HG03135 (cell line): ENCODE data around the gene ACY1.

Source experiments
- ATAC-seq: cut with Tn5 transposase; IDR thresholded peaks from one replicate; pipeline ENCODE4 v1.9.1; 2021; ENCODE audit warnings: mild to moderate bottlenecking, moderate library complexity; ENCODE audit not compliant: unreplicated experiment

ACY1 gene

DNA sequence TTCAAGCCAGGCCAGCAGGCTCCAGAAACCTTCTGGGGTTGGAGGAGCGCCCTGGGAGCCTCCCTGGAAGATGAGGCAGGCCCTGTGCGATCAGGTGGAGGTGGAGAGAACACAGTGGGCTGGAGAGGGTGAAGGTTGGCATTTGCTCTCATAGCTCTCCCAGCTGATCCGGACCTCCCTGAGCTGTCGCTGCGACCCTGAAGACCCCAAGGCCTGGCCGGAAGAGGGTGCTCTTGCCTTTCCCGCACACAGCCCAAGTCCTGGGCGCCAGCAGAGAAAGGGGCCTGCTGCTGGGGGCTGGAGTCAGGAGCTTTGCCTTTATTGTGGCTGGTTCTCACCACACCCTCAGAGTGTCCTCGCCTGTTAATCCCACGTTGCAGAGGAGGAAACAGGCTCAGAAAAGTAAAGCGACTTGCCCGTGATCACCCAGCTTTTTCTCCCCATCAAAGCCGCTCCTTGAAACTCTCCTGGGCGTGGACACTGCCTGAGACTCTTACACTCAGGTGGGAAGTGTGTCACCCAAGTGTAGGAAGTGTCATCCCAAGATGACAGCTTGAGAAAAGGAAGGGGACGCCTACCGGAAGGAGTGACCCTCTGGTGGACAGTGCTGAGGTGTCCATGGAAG, 20.9 kb downstream of the ACY1 start:
- ATAC-seq: no peak

DNA sequence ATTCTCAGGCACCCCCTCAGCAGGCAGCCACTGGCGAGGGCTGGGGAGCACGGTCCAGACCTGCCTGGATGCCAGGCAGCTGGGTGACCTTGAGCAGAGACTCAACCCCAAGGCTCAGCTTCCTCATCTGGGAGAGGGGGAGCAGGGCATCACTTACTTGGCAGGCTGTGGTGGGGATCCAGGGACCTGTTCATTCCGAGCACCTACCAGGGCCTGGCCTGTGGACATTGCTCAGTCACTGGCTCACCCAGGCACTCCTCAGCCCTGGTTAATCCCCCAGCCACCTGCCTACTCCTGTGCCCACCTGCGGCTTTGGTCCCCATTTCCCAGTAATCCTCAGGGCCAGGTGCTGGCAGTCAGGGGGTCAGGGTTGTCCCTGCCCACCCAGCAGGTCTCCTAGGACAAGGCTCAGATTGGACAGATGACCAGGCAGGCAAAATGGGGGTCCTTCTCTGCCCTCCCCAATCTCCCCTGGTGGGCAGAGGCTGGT, 21.6 kb downstream of the ACY1 start:
- ATAC-seq: no peak

DNA sequence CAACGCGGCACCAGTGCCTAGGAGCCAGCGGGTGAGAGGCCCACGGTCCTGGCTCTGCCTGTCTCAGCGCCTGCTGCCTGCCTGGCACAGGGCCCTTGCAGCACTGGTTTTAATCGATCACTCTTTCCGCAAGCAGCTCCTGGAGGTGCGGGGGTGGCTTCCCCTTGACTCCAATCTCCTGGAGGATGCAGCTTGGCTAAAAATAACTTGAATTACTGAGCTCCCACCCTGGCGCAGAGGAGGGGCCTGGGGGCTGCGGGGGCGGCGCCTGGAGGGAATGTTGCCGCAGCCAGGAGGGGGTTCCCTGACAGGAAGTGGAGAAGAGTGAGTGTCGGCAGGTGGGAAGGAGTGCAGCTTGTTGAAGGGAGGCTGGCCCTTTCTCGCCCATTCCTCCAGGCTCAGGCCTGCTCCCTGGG, 22.2 kb downstream of the ACY1 start:
- no peak for ATAC-seq

DNA sequence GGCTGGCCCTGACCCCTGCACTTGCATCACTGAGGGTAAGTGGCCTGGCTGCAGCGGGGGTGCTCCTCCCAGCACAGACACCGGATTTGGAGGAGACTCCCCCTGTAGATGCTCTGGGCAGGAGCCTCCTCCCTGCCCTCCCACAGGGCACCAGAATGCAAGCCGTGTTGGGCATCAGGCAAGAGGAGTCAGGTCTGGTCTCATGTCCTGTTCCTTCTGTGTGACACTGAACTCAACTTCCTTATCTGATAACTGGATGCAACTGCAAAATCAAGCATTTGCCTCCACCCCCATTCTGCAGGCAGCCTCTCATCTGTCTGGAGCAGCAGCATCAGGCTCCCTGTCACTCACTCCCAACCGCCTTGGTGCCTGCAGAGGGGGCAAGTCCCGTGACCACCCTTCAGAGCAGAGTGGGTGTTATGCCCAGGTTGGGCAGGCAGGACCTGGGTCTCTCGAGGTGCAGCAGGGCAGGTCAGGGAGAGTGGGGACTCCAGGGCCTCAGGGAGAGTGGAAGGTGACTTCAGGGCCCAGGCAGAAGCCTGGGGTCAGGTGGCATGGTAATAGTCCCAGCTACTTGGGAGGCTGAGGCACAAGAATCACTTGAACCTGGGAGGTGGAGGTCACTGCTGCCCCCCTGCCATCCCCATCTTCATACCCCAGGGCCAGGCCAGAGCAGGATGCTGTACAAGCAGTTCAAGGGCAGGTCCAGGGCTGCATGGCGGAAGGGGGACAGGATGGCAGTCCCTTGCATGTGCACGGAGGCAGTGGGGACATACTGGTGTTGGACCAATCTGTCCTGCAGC, 22.9 kb downstream of the ACY1 start:
- ATAC-seq: no peak

DNA sequence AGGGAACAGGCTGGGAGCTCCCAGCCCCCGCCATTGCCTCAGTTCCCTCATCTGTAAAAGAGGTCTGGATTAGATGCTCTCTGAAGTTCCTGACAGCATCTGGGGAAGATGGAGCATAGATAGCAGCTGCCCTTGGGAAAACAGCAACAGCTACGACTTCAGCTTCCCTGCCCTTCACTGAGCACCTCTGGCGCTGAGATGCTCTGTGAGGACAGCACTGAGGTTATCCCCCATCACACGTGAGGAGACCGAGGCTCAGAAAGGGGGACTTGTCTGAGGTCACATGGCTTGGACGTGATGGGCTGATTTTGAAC, 23.4 kb downstream of the ACY1 start:
- ATAC-seq: no peak

DNA sequence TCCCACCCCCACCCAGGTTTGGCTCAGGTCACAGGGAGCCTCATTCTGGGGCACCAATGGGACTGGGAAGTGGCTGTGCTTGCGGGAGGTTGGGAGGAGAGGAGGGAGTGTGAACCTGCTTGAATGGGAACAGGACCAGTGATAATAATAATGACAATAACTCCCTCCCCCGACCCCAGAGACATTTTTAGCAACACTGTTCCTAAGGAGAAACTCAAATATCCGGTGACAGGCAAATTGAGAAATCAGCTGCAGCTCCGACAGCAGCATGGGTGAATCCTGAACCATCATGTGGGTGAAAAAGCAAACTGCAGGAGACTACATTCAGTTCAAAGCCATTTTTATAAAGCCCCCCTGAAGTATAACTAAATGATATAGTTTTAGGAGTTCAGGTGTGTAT, 24.0 kb downstream of the ACY1 start:
- no peak for ATAC-seq

DNA sequence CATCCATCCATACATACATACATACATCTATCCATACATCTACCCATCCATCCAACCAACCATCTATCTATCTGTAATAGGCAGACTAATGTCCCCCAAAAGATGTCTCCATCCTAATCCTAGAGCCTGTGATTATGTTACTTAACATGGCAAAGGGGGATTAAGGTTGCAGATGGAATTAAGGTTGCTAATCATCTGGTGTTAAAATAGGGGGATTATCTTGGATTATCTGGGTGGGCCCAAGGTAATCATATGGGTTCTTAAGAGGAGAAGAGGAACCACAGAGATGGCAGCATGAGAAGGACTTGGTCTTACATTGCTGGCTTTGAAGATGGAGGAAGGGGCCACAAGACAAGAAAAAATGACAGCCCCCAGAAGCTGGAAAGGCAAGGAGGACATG, 27.1 kb downstream of the ACY1 start:
- ATAC-seq: no peak

DNA sequence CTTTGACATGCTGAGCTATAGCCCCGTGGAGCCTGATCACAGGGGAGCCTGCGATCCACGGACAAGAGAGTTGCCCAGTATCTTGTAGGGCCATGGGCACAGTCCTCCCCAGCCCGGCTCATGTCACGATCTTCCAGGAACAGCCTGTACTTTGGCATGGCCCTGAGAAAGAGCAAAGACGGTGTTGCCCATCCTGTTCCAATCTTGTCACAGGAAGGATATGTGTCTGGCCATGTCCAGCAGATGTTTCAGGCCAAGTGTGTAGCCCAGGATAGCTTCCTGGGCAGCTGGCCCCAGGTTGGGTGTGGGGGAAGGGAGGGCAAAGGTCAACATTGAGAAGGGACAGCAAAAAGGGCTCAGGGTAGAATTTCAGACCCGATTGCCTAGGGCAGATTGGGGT, 29.4 kb downstream of the ACY1 start:
- ATAC-seq: no peak

DNA sequence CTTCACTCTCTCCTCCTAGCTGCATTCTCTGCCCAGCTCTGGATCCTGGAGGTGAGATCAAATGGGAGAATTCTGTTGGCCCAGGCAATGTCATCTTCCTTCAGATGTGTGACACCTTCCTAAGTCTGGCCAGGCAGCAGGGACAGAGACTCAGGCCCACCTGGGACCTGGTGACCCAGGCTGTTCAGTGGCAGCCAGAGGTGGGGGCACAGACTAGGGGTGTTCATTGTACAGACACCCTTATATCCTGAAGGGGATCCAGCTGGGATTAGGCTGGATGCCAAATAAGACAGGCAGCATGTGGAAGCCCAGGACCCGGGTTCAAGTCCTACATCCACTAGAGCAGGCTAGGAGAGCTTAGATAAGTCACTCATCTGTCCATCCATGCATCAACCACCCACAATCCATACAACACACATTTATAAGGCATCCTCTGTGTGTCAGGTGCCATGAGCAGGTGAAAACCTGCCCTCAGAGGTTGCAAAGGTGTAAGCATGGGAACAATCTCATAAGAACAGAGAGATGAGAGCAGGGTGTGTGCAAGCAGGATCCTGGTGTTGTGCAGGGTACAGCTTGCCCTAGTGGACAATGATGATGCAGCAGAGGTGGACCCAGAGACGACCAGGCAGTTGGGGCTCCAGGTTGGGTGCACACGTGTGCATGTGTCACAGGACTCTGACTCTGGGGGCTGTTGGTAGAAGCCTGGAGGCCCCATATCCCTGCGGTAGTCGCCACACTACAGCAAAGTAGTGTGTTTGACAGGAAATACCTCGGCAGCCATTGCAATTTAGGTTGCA, 30.7 kb downstream of the ACY1 start:
- no peak for ATAC-seq

DNA sequence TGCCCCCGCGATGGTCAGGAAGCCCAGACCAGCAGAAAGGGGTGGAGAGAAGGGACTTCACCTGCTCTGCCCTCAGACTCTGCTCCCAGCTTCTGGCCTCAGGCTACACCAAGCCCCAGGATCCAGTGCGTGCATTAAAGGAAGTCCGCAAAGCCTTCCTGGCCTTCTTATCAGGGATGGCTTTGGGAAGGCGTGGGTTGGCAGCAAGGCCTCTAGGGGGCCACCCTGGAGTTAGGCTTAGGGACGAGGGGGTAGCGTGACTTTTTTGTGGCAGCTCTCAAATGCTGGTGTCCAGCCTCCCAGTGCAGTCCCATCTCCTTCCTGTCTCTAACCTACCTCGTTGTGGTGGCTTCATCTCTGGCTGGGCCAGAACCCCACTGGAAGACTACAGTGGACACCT, 31.3 kb downstream of the ACY1 start:
- ATAC-seq: no peak

DNA sequence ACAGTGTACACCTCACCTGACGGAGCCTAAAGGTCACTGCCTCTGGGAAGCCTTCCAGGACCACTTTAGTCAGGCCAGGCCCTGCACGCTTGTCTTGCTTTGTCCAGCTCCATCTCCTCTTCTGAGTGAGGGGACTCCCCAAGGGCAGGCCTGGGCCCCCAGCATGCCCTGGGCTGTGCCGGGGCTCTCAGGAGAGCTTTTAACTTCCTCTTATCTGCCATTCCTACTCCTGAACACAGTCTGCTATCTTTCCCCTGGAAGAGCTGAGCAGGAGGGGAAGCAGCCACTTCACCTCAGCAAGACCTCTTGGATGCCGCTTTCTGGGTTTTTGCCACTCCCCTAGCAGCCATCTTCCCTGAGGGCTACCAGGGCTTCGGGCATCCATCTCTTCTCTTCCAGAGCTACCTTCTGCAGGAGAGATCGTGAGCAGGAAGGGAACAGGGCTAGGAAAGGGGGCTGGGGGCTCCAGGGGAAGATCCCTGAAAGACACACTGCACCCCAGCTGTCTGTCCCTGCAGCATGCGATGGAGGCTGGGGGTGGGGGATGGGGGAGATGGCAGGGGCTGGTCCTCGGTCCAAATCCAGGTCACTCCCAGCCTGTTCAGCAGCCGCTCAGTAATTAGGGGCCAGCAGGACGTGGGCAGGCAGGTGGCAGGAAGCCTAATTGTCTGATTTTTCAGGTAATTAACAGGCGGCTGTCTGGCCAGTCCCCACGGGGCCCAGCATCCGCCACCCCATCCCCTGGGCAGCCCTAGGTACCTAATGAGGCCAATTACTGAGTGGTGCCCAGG, 32.3 kb downstream of the ACY1 start:
- no peak for ATAC-seq

DNA sequence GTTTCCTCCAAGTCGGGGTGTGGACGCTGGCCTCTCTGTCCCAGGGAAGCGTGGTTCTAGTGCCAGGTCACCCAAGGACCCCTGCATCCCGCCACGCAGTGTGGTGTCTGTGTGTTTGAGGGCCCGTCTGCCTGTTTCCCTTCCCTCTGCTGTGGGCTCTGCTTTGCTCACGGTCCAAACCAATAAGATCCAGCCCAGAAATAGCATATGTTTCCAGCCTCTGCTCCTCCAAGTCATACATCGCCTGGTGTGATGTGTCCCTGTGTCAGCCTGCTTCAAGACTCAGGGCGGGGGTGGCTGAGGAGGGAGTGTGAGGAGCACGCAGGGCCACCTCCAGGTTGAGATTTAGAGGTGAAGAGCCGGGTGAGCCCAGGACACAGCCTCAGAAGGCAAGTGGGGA, 34.3 kb downstream of the ACY1 start:
- ATAC-seq: no peak

DNA sequence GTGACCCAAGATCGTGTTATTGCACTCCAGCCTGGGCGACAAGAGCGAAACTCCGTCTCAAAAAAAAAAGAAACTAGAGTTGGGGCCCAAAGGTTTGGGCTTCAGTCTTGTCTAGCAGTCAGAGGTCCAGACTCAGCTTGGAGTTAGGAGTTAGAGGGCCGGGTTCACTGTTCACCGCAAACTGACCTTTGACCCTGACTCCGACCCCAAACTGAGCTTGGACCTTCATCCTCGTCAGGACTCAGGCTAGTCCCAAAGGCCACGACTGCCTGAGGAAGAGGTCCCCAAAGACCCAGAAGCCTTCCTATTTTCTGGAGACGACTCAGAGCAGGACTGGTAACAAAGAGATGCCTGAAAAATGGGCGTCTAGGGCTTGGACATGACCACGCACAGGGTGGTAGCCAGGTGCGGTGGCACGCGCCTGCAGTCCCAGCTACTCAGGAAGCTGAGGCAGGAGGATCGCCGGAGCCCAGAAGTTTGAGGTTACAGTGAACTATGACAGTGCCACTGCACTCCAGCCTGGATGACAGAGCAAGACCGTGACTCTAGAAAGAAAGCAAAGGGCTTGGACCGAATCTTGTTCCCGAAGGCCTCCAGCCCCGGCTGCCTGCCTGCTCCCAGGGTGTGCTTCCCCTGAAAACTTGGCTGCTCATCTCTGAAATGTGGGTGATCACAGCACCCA, 35.1 kb downstream of the ACY1 start:
- ATAC-seq: no peak

DNA sequence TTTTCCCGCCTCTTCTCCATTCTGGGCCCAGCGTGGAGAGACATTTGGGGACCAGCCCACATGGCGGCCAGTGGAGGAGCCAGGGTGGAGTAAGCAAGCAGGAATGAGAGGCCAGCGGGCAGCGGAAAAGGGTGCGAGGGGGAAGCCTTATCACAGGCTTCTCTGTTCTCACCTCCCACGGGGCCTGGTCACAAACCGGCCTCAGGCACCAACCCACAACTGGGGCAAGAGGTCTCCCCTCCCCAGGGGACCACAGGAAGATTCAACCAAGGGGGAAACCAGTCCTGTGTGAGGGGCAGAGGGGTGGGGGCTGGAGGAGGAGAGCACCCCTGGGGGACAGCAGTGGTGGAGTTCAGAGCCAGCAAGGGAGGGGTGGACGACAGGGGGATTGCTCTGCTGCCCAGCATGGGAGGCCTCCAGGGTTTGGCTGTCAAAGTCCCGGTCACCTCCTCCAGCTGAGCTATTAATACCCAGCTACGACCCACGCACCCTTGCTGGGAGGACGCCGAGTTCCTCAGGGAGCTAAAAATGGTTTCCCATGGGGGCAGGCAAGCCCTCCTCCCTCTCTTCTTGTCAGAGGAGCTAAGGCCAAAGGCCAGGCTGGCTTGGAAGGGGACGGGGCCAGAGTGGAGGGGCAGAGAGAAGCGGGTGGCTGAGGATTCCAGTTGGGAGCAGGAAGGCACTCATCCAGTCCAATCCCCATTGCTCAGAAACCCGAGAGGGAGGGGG, 36.2 kb downstream of the ACY1 start:
- no peak for ATAC-seq

DNA sequence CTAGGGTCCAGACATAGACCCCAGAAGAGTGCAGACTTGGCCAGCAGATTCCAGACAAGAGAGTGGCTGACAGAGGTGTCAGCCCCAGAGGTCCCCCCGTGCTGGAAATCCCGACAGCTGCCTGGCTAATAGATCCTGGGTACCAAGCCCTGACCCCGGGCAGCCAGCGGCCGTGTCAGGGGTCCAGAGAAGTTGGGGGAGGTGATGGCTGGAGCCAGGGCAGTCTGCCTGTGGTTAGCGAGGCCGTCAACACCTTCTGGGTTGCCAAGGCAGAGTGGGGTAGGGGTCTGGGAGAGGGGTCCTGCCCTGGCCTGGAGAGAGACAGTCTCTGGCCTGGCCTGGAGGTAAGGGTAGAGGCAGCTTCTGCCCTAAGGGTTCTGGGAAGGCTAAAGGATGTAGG, 37.5 kb downstream of the ACY1 start:
- no peak for ATAC-seq

DNA sequence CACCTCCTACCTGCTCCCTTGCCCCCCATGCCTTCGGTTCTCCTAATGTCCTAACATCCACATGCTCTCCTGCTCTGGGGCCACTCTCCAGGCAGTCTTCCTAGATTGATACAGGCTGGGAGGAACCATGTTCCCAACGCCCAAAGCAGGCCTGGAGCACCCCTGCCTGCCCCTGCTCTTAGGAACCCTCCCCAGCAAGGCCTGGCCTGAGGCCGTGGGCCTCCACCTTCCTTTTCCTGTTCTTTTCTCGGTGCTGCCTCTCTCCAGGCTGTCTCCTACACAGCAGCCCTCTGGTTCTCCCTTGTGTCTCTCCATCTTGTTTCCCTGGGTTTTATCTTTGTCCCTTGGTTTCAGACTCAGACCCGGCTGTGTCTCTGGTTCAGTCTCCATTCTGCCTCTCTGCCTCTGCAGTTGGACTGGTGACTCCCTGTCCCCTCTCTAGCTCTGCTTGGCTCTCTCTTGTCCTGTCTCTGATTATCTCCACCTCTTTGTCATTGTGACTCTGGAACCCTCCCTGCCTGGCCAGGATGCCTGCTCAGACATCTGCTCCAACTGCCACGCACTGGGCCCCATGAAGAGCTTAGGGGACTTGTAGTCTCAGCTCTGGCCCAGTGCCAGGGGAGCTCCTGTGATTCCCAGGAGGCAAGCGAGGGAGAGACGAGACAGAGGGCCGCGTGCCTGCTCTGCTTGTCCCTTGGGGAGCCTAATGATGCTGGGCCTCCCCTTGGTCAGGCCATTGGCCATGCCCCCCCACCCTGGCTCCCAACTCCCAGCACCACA, 38.3 kb downstream of the ACY1 start:
- ATAC-seq: no peak

DNA sequence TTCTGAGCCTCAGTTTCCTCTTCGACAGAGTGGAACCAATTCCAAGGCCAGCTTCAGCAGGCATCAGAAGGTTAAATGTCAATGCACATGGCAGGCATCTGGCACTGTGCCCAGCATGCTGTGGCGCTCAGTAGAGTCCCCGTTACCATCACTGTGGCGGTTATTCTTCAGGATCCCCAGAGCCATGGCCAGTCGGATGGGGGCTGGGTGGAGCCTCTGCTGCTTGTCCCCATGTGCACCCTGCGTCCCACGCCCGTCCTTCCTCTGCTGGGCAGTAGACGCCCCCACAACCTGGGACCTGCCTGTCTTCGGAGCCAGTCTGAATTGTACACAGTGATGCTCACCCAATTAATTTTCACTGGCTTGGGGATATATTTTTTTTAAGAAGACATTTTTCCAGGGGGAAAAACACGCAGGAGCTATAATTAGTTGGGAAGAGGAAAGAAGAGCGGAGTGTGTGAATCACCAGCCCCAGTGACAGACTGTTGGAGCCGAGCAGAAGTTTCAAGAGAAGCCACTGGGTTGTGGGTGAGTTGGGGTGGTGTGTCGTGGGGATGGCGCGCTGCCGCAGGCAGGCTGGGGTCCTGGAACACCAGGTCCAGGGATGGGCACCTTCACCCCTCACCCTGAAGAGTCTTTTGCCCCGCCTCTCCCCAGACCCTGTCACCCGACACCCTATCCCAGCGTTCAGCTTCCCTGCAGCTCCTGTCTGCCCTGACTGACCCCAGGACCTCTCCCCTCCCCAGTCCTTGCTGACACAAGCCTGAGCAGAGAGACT, 39.2 kb downstream of the ACY1 start:
- ATAC-seq: no peak

DNA sequence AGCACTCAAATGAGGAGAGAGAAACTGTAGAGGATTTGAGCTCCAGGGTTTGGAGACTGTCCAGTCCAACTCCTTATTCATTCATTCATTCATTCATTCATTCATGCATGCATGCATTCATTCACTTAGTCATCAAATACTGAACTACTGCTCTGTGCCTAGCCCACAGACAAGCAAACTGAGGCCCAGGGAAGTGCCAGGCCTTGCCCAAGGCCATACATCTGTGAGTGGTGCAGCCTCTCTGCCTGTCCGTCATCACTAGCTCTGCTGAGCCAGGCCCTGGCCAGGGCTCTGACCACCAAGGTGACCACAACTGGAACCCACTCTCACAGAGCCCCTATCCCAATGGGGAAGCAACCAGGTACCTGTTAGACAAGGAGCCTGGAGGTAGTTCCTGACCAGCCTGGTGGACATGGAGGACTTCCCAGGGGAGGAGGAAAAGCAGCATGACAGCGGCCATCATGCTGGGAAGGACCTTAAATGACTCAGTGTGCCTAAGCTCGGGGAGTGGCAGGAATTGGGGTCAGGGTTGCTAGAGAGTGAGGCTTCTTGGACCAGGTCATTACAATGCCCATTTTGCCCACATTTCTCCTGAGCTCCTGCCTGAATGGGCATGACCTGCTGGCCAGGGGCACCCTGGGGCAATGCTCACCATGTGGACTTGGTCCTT, 39.9 kb downstream of the ACY1 start:
- no peak for ATAC-seq
